ENCODE data around the gene RAB21. TPM values are rescaled to one million over a fixed set of nuclear protein-coding genes. Genes with fewer than 3 reads are reported as not detected.
"Not testable (repeated sequence)": the region's sequence is repeated elsewhere in the genome, so short reads cannot be mapped to it uniquely, and the experiment has no call there.

RAB21 gene
- total RNA-seq, 4 donors from 2014 or later = 15.0 to 36.9 (median 31.7) TPM

DNA sequence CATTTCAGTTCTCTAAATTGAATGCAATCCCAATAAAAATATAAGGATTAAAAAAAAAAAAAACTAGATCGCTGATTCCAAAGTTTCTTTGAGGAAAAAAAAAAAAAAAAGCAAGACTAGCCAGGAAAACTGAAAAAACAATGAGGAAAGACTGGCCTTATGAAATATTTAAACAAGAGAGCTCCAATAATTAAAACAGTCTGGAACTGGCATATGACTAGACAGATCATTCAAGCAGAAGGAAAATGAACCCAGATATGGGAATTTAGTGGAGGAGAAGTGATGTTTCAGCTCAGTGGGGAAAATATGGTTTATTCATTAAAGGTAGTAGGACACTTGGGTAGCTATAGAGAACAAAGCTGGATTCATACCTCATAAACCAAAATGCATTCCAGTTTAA lies 42.9 kb downstream of the RAB21 start:
- TF ChIP-seq EP300 (IDR thresholded peaks at IDR 0.05) = no peak
- no peak for TF ChIP-seq POLR2AphosphoS5 (IDR thresholded peaks at IDR 0.05)
- TF ChIP-seq, protein P1, sequence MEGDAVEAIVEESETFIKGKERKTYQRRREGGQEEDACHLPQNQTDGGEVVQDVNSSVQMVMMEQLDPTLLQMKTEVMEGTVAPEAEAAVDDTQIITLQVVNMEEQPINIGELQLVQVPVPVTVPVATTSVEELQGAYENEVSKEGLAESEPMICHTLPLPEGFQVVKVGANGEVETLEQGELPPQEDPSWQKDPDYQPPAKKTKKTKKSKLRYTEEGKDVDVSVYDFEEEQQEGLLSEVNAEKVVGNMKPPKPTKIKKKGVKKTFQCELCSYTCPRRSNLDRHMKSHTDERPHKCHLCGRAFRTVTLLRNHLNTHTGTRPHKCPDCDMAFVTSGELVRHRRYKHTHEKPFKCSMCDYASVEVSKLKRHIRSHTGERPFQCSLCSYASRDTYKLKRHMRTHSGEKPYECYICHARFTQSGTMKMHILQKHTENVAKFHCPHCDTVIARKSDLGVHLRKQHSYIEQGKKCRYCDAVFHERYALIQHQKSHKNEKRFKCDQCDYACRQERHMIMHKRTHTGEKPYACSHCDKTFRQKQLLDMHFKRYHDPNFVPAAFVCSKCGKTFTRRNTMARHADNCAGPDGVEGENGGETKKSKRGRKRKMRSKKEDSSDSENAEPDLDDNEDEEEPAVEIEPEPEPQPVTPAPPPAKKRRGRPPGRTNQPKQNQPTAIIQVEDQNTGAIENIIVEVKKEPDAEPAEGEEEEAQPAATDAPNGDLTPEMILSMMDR (IDR thresholded peaks at IDR 0.05) = no peak
- TF ChIP-seq POLR2A (IDR thresholded peaks at IDR 0.05; ENCODE audit: low read depth) = no peak
- no peaks in the 10 kb centered on the region for H3K4me1 ChIP-seq
- H3K27me3 ChIP-seq = no peaks in the 10 kb centered on the region
- H3K36me3 ChIP-seq = no peaks in the 10 kb centered on the region
- intact Hi-C loops (cut with DNase I) = no loop called here
- no peak for DNase-seq (ENCODE audit: extremely low spot score)
- 62% methylated on average over 1 of the region's 1 CpG for WGBS
- no peak overlapping the region for H3K27ac ChIP-seq (replicated peaks in 1 of 4)
- H3K9me3 ChIP-seq = no peaks in the 10 kb centered on the region
- no peak overlapping the region for H3K4me3 ChIP-seq

DNA sequence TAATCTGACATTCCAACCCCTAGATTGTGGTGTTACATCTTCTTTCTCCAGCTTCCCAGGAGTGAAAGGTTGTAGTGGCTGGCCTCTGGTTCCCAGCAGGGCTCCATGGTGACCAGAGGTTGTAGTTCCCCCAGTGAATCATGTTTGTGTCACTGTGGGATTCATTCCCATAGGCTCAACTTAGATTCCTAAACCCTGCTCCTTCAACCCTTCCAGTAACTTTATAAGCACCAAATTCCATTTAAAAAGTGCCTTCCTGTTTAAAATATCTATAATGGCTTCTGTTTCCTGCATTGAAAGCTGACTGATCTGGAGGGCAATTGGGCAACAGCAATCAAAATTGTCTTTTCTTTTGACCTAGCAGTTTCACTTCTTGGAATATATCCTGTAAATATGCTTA lies 44.4 kb downstream of the RAB21 start:
- DNase-seq (ENCODE audit: extremely low spot score) = no peak
- intact Hi-C loops (cut with DNase I) = no loop called here
- TF ChIP-seq POLR2A (IDR thresholded peaks at IDR 0.05; ENCODE audit: low read depth) (no peak), POLR2AphosphoS5 (IDR thresholded peaks at IDR 0.05) (no peak), EP300 (IDR thresholded peaks at IDR 0.05) (no peak)
- TF ChIP-seq, protein P1 (IDR thresholded peaks at IDR 0.05) = no peak
- Histone ChIP-seq H3K27me3 (no peaks in the 10 kb centered on the region), H3K4me3 (no peak overlapping the region), H3K9me3 (no peaks in the 10 kb centered on the region), H3K27ac (replicated peaks in 1 of 4) (no peak overlapping the region), H3K36me3 (no peaks in the 10 kb centered on the region), H3K4me1 (no peaks in the 10 kb centered on the region)

DNA sequence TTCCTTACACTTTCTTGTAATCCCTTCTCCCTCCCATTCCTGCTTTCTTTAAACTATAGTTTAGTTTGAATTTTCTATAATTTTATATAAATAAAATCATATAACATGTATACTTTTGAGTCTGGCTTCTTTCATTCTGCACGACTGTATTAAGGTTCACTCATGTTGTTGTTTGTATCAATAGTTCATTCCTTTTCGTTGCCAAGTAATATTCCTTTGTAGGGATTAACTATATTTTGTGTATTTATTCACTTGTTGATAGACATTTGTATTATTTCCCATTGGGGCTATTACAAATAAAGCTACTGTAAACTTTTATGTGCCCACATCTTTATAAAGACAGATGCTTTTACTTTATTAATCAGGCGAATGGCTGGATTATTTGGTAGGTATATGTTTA lies 45.5 kb downstream of the RAB21 start:
- DNase-seq (ENCODE audit: extremely low spot score) = no peak
- Histone ChIP-seq H3K27me3 (no peaks in the 10 kb centered on the region), H3K4me3 (no peak overlapping the region), H3K9me3 (no peaks in the 10 kb centered on the region), H3K4me1 (no peaks in the 10 kb centered on the region), H3K27ac (replicated peaks in 1 of 4) (no peak overlapping the region), H3K36me3 (no peaks in the 10 kb centered on the region)
- no peak for TF ChIP-seq POLR2AphosphoS5 (IDR thresholded peaks at IDR 0.05)
- TF ChIP-seq POLR2A (IDR thresholded peaks at IDR 0.05; ENCODE audit: low read depth) = no peak
- TF ChIP-seq, protein P1 (IDR thresholded peaks at IDR 0.05) = no peak
- TF ChIP-seq EP300 (IDR thresholded peaks at IDR 0.05) = no peak
- intact Hi-C loops (cut with DNase I) = no loop called here
- 86% methylated on average over 3 of the region's 3 CpGs for WGBS

DNA sequence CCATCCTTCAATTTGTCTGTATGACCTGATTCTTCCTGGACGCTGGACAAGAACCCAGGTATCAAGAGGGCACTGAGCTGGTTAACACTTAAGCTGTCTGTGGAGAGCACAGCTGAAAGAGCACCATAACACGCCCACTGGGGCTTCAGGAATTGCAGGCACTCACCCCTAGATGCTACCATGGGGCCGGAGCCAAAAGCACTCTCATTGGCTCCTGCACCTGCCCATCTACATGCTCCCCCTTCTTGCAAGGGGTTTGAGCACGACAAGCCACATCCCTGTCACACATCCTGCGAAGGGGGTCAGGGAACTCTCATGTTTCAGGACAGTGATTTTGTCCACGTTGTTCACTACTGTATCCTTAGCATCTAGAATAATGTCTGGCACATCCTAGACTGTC lies 49.8 kb downstream of the RAB21 start:
- H3K36me3 ChIP-seq = no peaks in the 10 kb centered on the region
- no peak overlapping the region for H3K4me3 ChIP-seq
- H3K9me3 ChIP-seq = no peaks in the 10 kb centered on the region
- DNase-seq (ENCODE audit: extremely low spot score) = no peak
- 62% methylated on average over 6 of the region's 6 CpGs for WGBS
- intact Hi-C loops (cut with DNase I) = no loop called here
- H3K4me1 ChIP-seq = no peaks in the 10 kb centered on the region
- H3K27me3 ChIP-seq = no peaks in the 10 kb centered on the region
- TF ChIP-seq, protein P1 (IDR thresholded peaks at IDR 0.05) = no peak
- TF ChIP-seq POLR2A (IDR thresholded peaks at IDR 0.05; ENCODE audit: low read depth) = no peak
- no peak for TF ChIP-seq POLR2AphosphoS5 (IDR thresholded peaks at IDR 0.05)
- TF ChIP-seq EP300 (IDR thresholded peaks at IDR 0.05) = no peak
- H3K27ac ChIP-seq (replicated peaks in 1 of 4) = no peak overlapping the region

DNA sequence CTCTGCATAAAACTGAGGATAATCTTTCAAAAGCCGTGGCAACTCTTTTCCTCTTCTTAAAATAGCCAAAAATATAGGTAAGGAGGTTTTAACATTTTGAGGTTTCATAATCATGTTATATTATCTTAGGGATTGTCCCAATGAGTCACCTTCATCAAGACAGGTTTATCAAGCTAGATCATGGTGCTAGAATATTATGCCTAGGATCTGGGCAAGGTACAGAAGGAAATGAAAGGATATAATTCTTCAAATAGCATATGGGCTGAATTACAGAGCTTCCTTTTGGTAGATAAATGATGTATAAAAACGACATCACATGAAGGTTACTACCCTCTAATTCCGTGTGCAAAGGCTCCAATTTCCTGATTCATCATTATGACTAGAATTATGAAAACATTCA lies 56.3 kb downstream of the RAB21 start:
- H3K9me3 ChIP-seq = no peaks in the 10 kb centered on the region
- no peaks in the 10 kb centered on the region for H3K36me3 ChIP-seq
- no peak for DNase-seq (ENCODE audit: extremely low spot score)
- no peaks in the 10 kb centered on the region for H3K27me3 ChIP-seq
- no peaks in the 10 kb centered on the region for H3K4me1 ChIP-seq
- no peak for TF ChIP-seq POLR2A (IDR thresholded peaks at IDR 0.05; ENCODE audit: low read depth)
- no peak for TF ChIP-seq POLR2AphosphoS5 (IDR thresholded peaks at IDR 0.05)
- TF ChIP-seq, protein P1 (IDR thresholded peaks at IDR 0.05) = no peak
- no peak for TF ChIP-seq EP300 (IDR thresholded peaks at IDR 0.05)
- intact Hi-C loops (cut with DNase I) = no loop called here
- no peak overlapping the region for H3K27ac ChIP-seq (replicated peaks in 1 of 4)
- 49% methylated on average over 3 of the region's 3 CpGs for WGBS
- H3K4me3 ChIP-seq = no peak overlapping the region

DNA sequence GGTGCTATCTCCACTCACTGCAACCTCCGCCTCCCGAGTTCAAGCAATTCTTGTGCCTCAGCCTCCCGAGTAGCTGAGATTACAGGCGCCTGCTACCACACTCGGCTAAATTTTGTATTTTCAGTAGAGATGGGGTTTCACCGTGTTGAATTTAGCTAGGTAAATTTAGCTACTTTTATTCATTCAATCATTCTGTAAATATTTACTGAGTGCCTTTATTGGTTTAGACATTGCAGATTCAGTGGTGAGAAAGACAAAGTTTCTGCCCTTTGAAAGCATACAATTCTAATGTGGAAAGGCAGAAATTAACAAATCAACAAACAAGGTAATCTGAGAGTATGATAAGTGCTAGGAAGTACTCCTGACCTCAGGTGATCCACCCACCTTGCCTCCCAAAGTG lies 60.6 kb downstream of the RAB21 start:
- H3K27ac ChIP-seq (replicated peaks in 1 of 4); H3K4me1 ChIP-seq; H3K36me3 ChIP-seq; H3K9me3 ChIP-seq; H3K27me3 ChIP-seq; DNase-seq (ENCODE audit: extremely low spot score); intact Hi-C loops (cut with DNase I); H3K4me3 ChIP-seq: not testable (repeated sequence)
- 82% methylated on average over 6 of the region's 6 CpGs for WGBS

DNA sequence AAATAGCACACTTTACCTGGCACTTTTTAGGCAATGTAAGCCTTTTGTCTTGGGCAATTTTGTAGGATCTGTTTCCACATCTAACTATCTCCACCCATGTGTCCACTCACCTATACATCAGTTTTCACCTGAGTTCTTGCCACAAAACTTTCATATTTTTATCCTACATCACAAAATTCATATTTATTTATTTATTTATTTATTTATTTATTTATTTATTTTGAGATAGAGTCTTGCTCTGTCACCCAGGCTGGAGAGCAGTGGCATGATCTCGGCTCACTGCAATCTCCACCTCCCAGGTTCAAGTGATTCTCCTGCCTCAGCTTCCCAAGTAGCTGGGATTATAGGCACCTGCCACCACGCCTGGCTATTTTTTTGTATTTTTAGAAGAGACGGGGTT lies 67.4 kb downstream of the RAB21 start:
- H3K4me1 ChIP-seq; H3K9me3 ChIP-seq; DNase-seq (ENCODE audit: extremely low spot score); H3K4me3 ChIP-seq; intact Hi-C loops (cut with DNase I); H3K36me3 ChIP-seq; H3K27me3 ChIP-seq; H3K27ac ChIP-seq (replicated peaks in 1 of 4): not testable (repeated sequence)
- 92% methylated on average over 3 of the region's 3 CpGs for WGBS
